ENCODE results near the gene SNX30.

The SNX30 gene

GRCh38 chr9:112891521-112891920 is 141.0 kb downstream of the SNX30 start:
- DNase-seq, result no peak

- no peak for DNase-seq
These were observed 142.4 kb downstream of the SNX30 start for GRCh38 chr9:112892981-112893380.

GRCh38 chr9:112894041-112894440 is 143.5 kb downstream of the SNX30 start:
- DNase-seq, result no peak

- DNase-seq, result no peak
These were observed 144.1 kb downstream of the SNX30 start for GRCh38 chr9:112894699-112895098.

DNA sequence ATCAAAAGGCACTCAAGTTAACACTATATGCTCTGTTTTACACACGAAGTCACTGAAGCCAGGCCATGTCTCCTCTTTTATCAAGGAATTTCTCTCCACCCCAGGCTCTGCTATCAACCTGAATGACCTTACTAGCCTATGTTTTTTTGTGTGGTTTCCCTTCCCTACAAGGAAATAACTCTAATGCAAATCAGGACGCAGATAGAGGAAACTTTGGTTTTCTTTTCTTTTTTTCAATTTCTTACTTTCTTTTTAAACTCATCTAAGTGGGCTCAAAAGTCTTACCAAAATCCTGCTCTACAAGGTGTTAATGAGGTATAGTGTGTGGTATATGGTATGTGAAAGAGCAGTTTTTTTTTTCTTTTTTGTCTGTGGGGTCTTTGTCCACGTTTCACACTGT is 145.6 kb downstream of the SNX30 start:
- no peak for DNase-seq

DNA sequence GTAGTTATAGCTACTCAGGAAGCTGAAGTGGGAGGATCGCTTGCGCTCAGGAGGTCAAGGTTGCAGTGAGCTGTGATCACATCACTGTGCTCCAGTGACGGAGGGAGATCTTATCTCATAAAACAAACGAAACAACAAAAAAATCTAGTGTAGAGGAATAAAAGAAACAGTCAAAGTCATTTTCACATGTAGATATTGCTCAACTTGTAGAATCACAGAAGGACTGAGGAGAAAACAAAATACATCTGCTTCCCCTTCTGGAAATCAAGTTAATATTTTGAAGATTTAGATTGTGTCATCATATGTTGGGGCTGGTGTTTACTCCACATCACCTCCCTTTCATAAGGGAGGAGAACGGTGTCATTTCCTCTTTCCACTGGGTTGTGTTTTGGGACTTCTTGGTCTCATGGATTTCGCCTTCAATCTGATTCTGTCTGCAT is 148.3 kb downstream of the SNX30 start:
- DNase-seq, result no peak

DNA sequence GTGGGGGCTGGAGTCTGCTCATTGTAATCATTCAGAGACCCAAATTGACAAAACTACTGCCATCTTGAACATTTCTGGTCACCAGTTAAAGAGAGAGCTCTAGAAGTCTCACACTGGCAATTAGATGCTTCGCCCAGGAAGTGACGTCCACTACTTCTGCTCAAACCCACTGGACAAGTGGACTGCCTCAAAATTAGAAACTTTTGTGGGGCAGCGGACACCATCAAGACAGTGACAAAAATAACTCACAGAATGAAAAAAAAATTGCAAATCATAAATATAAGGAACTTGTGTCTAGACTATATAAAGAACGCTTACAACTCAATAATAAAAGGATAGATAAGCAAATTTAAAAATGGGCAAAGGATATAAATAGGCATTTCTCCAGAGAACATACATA is 149.9 kb downstream of the SNX30 start:
- DNase-seq, result no peak

DNA sequence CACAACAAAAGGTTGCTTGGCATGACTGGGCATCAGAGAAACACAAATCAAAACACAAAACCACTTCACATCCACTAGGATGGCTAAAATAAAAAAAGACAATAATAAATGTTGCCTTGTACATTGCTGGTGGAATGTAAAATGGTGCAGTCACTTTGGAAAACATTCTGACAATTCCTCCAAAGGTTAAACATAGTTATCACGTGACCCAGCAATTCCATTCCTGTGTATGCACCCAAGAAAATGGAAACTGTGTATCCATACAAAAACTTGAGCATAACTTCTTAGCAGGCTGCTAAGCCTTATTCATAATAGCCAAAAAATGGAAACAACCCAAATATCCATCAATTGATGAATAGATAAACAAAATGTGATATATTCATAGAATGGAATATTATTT is 150.3 kb downstream of the SNX30 start:
- no peak for DNase-seq

- no peak for DNase-seq
These were observed 154.5 kb downstream of the SNX30 start for GRCh38 chr9:112905084-112905483.

DNA sequence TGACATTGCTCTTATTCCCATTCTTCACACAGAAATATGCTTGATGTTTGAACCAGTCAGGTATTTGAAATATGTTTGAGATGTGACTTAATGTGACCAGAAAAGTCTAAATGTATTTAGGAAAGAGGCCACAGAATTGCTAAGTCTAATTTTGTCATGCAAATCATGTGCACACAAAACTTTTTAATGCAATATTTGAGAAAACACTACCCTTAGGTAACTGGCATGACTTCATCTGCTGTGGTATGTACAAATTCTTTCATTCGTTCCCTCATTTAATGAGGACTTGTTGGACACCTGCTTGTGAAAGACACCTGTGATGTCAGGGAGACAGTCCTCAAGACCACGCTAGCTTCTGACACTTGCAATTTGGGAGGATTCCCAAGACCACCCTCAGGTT is 161.2 kb downstream of the SNX30 start:
- DNase-seq, result no peak

GRCh38 chr9:112912636-112913035 is 162.1 kb downstream of the SNX30 start:
- DNase-seq, result no peak

DNA sequence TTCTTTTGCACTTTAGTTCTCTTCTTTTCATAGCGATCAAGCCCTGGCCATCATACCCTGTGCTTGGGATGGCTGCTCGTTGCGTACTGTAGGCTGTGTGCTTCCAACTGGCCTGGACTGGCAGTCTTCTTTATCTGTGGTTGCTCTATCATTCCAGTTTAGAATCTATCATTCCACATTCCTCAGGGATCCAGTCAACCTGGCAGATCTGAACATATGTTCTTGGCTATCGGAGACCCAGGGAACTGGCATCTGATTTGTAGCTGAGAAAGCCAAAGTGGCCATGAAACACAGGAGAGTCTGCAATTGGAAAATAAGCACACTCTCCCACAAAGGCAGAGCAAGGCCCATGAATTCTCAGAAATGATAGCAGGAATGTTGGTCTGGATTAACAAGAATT is 162.8 kb downstream of the SNX30 start:
- no peak for DNase-seq

DNA sequence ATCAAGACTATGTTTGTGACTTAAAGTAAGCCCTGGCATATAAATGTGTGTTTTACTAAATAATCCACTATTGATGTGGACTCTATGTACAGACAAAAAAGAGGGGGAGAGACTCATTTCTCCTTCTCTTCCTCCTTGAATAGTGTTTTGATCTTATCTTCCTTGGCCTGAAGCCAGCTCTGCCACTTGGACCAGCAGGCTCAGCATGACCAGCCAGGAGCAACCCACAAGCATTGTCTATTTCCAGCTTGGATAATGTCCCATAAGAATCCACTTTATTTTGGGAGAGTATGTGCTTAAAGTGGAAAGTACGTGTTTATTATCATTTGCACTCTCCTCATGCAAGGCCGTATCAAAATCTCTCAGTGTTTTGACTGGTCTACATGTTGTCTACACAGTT is 164.0 kb downstream of the SNX30 start:
- no peak for DNase-seq

- no peak for DNase-seq
These were observed 166.8 kb downstream of the SNX30 start for GRCh38 chr9:112917047-112917986.

DNA sequence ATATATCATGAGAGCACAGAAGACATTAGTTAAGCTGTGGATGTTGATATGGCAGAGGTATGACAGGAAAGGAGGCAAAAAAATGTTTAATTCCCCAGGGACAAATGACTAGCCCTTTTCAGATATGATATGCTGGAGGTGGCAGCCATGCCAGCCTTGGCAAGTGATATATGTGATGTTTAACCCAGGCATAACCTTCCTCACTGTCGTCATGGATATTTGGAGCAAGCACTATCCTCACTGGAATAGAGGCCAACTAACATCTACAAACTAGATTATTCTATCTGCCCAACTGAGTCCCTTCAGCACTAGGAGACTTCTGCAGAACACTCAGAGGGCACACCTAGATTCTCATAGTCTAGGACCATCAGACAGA is 167.4 kb downstream of the SNX30 start:
- no peak for DNase-seq

DNA sequence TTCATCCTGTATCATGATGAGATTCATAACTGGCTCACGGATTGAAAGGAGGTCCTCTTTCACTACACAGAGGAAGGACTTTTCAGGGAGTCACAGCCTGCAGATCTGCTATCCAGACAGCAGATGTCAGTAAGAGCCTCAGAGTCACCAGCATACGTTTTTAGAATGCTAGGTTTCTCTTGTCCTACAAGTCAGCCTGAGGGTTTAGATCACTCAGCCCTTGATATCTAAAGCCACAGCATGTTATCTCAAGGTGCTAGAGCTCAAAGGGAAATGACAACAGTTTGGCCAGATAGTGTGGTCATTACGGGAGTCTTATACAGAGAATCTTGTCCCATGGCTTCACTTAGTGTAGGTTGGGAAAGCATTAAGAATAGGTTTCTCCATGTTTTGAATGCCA is 171.0 kb downstream of the SNX30 start:
- DNase-seq, result no peak
